Measurements from ENCODE around the gene TAB2.
A peak's percentile ranks its signal among the peaks of the same experiment; 100 is the strongest.

Gene TAB2, protein sequence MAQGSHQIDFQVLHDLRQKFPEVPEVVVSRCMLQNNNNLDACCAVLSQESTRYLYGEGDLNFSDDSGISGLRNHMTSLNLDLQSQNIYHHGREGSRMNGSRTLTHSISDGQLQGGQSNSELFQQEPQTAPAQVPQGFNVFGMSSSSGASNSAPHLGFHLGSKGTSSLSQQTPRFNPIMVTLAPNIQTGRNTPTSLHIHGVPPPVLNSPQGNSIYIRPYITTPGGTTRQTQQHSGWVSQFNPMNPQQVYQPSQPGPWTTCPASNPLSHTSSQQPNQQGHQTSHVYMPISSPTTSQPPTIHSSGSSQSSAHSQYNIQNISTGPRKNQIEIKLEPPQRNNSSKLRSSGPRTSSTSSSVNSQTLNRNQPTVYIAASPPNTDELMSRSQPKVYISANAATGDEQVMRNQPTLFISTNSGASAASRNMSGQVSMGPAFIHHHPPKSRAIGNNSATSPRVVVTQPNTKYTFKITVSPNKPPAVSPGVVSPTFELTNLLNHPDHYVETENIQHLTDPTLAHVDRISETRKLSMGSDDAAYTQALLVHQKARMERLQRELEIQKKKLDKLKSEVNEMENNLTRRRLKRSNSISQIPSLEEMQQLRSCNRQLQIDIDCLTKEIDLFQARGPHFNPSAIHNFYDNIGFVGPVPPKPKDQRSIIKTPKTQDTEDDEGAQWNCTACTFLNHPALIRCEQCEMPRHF

DNA sequence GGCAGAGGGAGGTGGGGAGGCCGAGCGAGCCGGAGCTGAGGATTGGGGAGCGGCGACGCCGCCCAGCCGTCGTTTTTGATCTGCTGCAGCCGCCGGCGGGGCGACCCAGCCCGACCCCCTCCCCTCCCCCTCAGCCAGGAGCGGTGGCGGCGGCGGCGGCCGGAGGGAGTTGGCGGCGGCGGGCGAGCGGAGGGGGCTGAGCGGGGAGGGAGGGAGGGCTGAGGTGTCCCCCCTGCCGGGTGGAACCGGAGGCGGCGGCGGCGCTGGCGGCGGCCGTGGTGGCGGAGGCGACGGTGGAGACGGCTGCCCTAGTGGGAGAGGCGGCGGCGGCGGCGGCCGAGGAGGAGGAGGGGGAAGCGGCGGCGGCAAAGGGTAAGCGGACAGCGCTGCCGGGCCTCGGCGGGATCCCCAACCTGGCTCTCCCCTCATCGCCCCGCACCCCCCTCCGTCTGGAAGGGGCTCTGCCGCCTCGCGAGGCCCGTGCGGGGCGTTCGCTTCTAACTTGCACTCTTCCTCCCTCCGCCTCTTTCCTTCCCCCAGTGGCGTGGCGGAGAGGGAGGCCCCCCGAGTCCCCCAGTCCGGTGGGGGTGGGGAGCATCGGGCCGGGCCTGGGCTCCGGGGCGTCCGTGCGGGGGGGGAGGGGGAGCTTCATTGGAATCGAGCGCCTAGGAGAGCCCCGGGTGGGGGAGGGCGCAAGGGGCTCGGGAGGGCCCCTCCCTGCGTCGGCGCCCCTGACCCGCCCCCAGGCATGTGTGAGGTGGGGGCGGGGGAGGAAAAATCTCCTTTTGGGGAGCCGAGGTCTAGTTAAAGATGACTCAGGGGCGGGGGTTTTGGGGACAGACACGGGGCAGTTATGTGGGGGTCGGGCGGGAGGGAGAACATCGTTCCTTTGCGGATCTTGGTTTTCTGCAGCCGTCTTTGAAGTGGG, at the start of gene TAB2:
TAB2 (plus strand) TSS at position 69 of the 928 bp plus-strand sequence. CDS start 52,286 bp downstream, outside the sequence.
- DNase-seq = peak; percentile 90

DNA sequence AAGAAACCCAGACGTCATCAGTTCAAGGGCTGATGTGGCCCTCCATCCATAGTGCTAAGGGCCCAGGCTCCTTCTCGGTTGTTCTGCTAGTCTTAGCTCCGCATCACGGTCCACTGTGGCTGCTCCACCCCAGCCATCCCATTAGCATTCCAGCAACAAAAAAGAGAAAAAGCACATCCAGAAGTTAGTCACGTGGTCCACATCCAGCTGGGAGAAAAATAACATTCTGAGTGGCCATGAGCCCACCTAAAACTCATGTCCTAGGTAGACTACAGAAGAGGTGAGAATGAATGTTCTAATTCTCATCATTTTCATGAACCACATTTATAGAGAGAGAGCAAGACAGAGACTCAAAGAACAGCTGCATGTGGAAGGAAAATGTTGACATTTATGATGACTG, 49.4 kb upstream of the TAB2 start:
- no peak for DNase-seq

DNA sequence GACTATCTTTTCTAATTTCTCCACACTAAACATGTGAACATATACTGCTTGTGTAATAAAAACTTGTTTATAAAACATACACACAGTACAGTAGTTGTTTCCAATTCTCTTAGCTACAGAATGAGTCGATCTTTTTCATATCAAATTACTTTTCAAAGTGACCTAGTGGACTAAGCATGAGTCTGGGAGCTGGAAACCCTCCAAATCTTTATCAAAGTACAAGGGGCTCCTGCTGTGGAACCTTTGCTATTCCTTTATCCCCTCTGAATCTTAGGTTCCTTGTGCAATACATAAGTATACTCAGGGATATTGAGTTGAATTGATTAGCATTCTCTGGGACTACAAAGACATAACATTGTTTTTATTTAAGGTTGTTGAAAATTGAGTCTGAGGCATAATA, 48.7 kb upstream of the TAB2 start:
- DNase-seq = no peak

DNA sequence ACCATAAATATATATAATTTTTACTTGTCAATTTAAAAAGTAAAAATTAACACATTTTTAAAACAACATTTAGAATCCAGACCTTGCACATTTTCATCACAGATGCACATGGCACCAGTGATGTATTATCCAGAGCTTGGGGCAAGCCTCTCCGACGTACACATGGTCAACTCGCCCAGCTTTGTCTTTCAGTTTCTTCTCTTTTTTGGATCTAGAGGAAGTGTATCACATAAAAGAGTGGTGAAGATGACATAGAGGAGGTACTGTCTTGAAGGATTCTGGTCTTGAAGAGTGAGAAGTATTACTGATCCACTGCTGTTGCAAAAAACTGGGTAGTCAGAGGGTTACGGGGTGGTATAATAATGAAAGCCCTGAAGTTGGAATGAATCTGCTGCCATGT, 46.9 kb upstream of the TAB2 start:
- DNase-seq = no peak

DNA sequence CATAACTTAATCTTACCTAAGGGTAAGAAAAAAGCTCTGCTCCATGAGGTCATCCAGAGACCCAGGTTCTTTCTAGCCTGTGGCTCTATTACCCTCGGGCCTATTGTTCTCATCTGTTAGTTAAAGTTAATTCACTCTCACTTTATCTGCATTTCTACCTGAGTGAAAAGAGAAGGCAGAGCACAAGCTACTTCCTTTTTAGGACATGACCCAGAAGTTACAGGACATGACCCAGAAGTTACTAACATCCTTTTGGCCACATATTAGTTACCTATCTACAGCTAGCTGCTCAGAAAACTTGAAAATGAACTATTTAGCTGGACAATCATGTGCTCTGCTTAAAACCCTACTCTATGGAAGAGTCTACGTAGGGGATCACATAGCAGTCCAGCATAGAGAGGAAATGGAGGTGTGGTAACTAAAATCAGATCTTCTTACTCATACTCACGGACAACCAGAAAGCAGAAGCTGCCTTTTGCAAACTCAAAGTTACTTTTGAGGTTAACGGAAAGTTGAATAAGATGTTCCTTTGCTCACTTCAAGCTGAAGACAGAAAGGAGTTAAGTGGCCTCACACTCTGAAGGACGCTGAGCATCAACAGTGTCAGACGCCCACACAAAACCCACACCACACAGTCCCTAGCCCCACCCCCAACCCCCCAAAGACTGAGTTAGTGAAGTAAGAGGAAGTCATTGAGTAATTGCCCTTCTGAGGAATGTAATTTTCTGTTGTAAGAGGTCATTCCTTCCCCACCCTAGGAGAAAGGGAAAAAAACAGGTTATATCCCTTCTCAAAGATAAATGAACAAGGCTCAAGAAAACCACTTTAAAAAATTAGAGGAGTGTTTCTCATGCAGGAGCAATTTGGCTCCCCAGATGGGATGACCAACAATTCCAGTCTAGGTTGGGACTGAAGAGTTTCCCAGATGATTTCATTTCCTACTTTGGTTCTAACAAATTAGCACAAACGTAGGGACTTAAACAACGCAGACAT, 45.9 kb upstream of the TAB2 start:
- DNase-seq = peak; percentile 84

DNA sequence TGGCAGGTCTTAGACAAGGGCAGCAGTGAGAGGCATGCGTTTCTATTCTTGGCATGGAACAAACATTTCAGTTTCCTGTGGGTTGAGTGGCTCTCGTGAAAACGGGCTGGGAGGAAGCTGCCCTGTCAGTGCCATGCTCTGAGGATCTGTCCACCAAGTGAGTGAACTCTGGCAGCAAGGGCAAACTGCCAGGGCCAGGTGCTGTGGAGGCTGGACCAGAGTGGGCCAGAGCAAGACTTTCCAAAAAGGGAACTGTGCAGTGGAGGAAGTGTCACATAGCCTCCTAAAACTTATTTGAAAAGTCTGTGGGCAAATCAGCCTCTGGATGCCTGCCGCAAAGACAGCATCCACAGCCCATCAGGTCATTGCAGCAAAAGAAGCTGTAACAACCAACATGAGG, 44.2 kb upstream of the TAB2 start:
- no peak for DNase-seq

DNA sequence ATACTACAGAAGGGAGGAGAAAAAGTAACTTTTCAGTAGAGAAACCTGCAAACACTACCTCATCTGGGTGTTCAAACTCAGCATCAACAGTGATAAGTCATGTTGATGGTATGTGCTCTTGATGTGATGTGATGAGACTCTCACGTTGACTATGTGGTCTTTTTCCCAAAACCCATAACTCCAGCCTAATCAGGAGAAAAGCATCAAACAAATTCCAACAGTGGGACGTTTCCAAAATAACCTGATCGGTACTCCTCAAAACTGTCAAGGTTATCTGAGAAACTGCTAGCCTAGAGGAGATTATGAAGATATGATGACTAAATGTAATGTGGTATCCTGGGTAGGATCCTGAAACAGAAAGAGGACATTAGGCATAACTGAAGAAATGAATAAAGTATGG, 41.9 kb upstream of the TAB2 start:
- DNase-seq = no peak

DNA sequence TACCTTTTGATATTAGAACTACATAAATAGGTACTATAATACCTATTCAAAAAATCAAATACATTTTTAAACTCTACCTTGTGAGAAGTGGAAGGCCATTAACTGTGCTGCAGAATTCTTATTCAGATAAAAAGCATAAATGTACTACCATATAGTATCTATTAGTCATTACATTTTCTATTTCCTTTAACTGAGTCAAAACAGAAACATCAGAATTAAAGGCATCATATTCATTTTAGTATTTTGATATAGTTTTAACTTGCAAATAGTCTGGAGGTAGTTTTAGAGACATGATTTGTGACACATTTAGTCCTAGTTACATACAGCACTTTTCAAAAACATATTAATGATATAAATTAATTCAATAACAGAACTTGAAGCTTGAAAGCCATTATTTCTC, 39.9 kb upstream of the TAB2 start:
- DNase-seq = no peak

DNA sequence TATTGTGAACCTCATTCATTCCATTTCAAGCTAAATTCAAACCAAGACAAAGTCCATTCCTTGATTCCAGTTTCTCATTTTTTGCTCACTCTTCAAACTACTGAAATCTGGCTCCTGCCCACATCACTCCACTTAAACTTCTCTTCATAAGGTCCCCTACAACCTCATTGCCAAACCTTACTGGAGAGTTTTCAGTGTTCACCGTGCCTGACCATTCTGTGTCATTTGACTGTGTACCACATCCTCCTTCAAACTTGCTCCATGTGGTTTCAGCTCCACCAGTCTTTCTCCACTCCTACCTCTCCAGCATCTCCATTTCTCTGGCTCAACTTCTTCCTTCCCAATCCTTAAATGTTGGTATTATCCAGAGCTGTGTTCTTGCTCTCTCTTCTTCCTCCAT, 38.5 kb upstream of the TAB2 start:
- DNase-seq = no peak

DNA sequence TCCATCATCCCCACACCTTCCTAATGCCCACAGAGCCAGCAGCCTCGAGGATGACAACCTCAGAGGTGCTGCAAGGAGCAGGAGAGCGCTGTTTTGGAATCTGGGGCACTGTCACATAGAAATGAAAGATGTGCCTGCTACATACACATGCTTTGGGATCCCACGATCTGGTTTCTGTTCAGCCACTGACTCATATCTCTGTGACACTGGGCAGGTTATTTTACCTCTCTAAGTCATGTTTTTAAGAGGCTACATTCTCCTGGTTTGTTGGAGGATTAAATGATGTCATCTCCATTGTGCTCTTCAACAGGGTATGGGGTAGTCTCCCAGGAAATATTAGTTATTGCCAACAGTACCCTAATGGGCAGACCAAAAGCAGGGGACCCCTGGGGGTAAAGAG, 32.6 kb upstream of the TAB2 start:
- no peak for DNase-seq

DNA sequence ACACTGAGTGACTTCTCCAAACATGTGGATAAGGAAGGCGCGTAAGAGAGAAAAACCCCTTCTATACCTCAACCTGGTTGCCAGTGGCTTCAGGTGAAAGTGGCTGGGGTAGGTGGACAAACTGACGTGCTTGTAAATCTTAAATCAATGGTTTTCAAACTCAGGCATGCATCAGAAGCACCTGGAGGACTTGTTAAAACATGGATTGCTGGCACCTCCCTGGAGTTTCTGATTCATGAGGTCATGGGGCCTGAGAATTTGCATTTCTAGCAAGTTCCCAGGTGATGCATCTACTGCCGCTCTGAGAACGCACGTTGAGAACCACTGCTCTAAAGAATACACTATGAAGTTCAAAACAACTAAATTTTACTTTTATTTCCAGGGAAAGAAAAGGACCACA, 31.9 kb upstream of the TAB2 start:
- no peak for DNase-seq

DNA sequence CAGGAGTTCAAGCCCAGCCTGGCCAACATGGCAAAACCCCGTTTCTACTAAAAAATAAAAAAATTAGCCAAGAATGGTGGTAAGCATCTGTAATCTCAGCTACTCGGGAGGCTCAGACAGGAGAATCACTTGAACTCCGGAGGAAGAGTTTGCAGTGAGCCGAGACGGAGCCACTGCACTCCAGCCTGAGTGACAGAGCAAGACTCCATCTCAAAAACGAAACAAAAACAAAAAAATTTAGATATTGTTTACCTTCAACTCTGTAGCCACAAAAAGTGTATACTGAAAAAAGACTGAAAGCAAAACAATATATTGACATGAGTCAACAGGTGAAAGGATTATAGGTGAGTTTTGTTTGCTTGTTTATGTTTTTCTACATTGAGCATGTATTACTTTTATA, 30.6 kb upstream of the TAB2 start:
- DNase-seq = no peak

DNA sequence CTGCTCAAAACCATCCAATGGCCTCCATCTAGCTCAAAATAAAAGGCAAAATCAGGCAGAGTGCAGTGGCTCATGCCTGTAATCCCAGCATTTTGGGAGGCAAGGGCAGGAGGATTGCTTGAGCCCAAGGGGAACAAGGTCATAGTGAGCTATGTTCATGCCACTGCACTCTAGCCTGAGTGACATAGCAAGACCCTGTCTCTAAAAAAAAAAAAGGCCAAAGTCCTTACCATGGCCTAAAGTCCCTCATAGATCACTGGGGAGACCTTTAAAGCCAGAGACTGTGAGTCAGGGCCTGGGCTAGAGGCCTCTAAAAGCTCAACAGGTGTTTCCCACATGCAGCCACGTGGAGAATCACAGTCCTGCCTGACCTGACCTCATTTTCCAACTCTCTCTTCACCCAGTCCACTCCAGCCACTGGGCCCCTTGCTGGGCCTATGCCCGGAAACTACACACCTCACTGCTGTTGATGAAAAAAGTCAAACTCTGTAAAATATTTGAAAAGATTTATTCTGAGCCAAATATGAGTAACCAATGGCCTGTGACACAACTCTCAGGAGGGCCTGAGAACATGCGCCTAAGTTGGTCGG, 28.2 kb upstream of the TAB2 start:
- DNase-seq = no peak

DNA sequence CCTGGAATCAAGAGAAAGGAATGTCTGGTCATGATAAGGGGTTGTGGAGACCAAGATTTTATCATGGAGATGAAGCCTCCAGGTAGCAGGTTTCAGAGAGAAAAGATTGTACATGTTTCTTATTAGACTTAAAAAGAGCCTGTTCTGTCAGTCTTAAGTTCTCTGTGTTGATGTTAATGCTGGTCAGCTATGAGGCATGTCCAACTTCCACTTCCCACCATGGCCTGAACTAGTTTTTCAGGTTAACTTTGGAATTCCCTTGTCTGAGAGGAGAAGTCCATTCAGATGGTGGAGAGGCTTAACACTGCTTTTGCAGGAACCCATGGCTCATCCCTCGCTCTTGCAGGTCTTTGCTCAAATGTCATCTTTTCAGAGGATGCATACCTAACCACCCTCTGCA, 27.5 kb upstream of the TAB2 start:
- DNase-seq = no peak

DNA sequence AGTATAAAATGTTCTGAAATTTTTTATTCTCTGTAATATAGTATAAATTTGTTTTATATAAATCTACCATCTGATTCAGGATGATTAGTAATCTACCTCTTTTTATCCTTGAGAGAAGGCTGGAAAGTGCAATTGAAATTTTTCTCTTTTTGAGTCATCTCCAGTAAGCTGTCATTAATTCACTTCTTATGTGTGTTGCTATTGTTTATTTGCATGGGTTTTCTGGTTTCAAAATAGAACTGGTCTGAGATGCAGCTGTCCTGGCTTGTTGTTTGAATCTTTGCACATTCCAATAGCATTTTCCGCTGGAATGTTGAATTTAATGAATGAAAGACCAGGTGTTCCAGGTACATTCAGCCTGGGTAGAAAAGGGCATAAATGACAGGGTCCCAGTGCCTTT, 24.3 kb upstream of the TAB2 start:
- no peak for DNase-seq

DNA sequence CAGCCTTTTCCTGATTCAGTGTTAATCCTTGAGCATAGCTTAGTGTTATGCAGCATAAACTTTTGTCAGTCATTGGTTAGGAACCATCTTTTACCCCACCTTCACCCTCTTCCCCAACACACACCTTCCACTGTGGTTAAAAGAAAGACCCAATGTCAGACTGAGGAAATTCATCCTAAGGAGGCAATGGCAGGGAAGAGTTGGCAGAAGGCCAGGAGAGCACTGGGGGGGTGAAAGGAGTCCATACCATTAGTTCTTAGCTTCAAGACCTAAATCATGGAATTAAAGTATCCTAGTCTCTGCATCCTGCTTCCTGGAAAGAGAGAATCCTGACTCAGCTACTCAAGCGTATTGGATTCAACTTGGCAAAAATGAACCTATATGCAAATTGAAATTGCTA, 16.9 kb upstream of the TAB2 start:
- no peak for DNase-seq

DNA sequence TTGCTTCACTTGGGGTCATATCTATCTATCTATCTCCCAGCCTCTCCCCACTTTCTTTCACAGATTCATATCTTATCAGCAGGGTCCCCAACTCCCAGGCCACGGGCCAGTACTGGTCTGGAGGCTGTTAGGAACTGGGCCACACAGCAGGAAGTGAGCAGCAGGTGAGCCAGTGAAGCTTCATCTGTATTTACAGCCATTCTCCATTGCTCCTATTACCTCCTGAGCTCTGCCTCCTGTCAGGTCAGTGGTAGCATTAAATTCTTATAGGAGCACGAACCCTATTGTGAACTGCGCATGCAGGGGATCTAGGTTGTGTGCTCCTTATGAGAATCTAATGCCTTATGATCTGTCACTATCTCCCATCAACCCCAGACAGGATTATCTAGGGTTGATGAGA, 14.8 kb upstream of the TAB2 start:
- DNase-seq = no peak

DNA sequence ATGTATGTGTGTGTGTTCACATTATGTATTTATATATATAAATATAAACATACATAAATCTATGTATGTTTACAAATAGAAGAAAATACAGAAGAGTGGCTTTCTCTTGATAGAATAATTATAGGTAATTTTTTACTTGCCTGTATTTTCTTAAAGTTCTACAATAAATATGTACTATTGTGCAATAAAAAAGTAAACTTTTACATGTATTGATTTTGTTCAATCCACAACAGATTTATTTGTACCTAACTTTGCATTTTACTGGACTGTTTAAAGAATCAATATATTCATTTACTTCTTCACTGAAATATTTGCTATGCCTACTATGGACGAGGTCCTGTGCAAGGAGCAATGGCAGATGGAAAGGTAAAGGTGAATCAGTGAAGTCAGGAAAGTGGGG, 14.0 kb upstream of the TAB2 start:
- no peak for DNase-seq

DNA sequence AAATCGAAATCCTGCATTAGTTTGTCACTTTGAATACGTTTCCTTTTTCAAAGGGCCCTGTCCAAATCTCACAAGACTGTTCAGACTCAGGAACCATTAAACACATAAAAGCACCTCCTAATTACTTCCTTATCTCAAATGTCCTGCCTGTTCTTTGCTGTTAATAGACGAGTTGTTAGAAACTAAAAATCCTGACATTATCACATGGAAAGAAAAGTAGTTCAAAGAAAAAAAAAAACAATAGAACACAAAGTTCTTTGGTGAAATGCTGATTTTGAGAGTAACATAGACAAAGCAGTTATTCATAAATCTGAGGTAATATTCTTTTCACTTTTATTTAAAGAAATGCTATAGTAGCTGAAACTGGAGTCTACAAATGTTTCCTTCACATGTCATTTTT, 12.1 kb upstream of the TAB2 start:
- DNase-seq = no peak

DNA sequence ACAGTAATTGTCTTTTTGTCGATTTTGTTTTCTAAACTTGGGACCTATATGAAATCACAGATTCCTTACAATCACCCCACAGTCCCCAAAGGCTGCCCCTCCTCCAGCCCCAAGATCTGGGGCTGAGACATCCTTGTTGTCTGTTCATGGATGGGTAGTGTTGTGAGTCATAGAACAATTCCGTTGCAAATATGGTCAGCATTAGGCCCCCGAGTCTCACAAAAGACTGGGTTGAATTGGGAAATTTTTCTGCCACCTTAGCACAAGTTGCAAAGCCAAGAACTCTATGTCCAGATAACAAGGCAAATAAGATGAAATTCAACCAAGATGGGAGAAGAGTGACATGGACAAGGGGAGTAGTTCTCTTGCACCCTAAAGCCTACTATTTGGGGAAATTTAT, 10.5 kb upstream of the TAB2 start:
- no peak for DNase-seq

DNA sequence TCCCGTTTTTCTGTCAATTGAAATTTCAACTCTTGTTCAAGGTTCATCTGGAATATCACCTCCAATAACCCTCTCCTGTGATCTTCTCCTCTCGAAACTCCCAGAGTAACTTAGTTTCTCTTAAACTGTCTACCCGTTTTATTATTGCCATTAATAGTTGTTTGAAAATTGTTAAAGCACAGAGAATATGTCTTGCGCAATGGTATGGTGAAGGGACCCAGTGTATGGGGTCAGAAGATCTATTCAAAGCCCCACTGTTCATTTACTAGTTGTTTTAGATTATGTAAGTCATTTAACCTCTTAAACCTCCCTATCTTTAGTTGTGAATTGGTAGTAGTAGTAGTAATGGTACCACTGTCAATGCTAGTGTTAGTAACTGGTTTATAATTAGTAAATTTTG, 6.2 kb upstream of the TAB2 start:
- no peak for DNase-seq

DNA sequence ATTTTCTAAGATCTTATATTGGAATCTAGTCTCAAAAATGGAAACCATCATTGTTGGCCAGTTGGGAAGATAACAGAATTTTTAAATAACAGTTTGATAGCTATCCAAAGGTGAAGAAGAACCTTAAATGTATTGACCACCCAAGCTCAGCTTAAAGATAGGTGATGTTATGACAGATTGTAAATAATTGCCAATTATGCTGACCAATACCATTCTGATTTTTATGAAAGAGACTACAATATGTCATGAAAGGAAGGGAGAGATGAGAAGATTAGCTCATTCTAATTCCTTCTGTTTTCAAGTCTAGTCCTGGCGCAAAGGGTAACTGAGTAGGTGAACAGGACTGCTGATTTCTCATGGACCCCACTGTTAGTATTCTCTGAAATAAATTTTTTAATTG, 5.7 kb upstream of the TAB2 start:
- no peak for DNase-seq

All from activated CD8-positive, alpha-beta memory T cell treated with anti-CD3 and anti-CD28 coated beads for 24 hours (primary cell).